GM21367 (cell line): Measurements from ENCODE around the gene CYSRT1.

Experiments used
- ATAC-seq: cut with Tn5 transposase; IDR thresholded peaks from one replicate; pipeline ENCODE4 v1.9.1; 2021; ENCODE audit not compliant: unreplicated experiment

Gene CYSRT1

GRCh38 chr9:137267933-137268355, 43.0 kb downstream of the CYSRT1 start:
- ATAC-seq: no peak

- no peak for ATAC-seq
Measured at GRCh38 chr9:137268538-137269201, 43.7 kb downstream of the CYSRT1 start.

- no peak for ATAC-seq
Measured at GRCh38 chr9:137269231-137269772, 44.3 kb downstream of the CYSRT1 start.

- ATAC-seq: no peak
Measured at GRCh38 chr9:137270929-137271695, 46.1 kb downstream of the CYSRT1 start.

- ATAC-seq: no peak
Measured at GRCh38 chr9:137271696-137272076, 46.7 kb downstream of the CYSRT1 start.

GRCh38 chr9:137272241-137273094, 47.5 kb downstream of the CYSRT1 start:
- ATAC-seq: no peak

GRCh38 chr9:137273095-137273490, 48.1 kb downstream of the CYSRT1 start:
- ATAC-seq: no peak

- ATAC-seq: no peak
Measured at GRCh38 chr9:137273611-137274320, 48.8 kb downstream of the CYSRT1 start.

GRCh38 chr9:137275203-137275587, 50.2 kb downstream of the CYSRT1 start:
- ATAC-seq: no peak
